IMR-90 (cell line): Measurements from ENCODE around the gene MAML3. TPM values are rescaled to one million over a fixed set of nuclear protein-coding genes. Genes with fewer than 3 reads are reported as not detected.

ENCODE experiments used
- ATAC-seq: fragments of 200-7000 bp; cut with Tn5 transposase; 2 replicates; pipeline ENCODE4 v1.9.1; 2020; ENCODE audit warnings: low read depth, mild to moderate bottlenecking, moderate library complexity
- BruUV-seq: library from RNA; stranded (reverse); fragments of 400-500 nt; replicated peaks from 2 replicates; lab custom pipeline; 2021; lab: Mats Ljungman, UMichigan
- CTCF ChIA-PET: fragments of 300-600 bp; formaldehyde crosslinking; extraction: SDS; loops from one replicate; lab custom pipeline; 2021; ENCODE audit warnings: antibody characterized with exemption; lab: Yijun Ruan, JAX
- POLR2A ChIA-PET: fragments of 300-600 bp; sonication (Branson Sonifier 250); formaldehyde crosslinking; loops from one replicate; lab custom pipeline; 2022; ENCODE audit warnings: antibody characterized with exemption; ENCODE audit not compliant: unreplicated experiment; lab: Charles Lee
- DNase-seq: peaks from one replicate; pipeline ENCODE4 v3.0.0; 2013
- H2AFZ ChIP-seq: replicated peaks from 2 replicates; pipeline ENCODE3; 2013; ENCODE audit warnings: low read length, mild to moderate bottlenecking; ENCODE audit not compliant: poor library complexity
- H2AK5ac ChIP-seq: 2 replicates; pipeline ENCODE4 v1.6.1; 2013; ENCODE audit warnings: low read depth, low read length, inconsistent platforms
- H2AK9ac ChIP-seq: replicated peaks from 2 replicates; pipeline ENCODE3; 2013; ENCODE audit warnings: mild to moderate bottlenecking, low read depth, low read length, moderate library complexity; ENCODE audit not compliant: poor library complexity
- H2BK120ac ChIP-seq: 2 replicates; pipeline ENCODE4 v1.6.1; 2013; ENCODE audit warnings: low read depth, low read length, inconsistent platforms
- H2BK15ac ChIP-seq: 3 replicates; pipeline ENCODE4 v1.6.1; 2013; ENCODE audit warnings: low read depth, low read length, inconsistent platforms
- H2BK20ac ChIP-seq: 2 replicates; pipeline ENCODE4 v1.6.1; 2013; ENCODE audit warnings: low read depth, mild to moderate bottlenecking, inconsistent platforms, low read length, moderate library complexity
- H2BK5ac ChIP-seq: 2 replicates; pipeline ENCODE4 v1.6.1; 2013; ENCODE audit warnings: mild to moderate bottlenecking, low read depth, low read length, inconsistent platforms; ENCODE audit not compliant: poor library complexity, severe bottlenecking
- H3K14ac ChIP-seq: replicated peaks from 2 replicates; pipeline ENCODE4 v1.6.1; 2013; ENCODE audit warnings: low read depth, low read length, inconsistent platforms
- H3K18ac ChIP-seq: 2 replicates; pipeline ENCODE4 v1.6.1; 2013; ENCODE audit warnings: low read depth, low read length, control low read depth
- H3K23ac ChIP-seq: 2 replicates; pipeline ENCODE4 v1.6.1; 2013; ENCODE audit warnings: low read depth, low read length, inconsistent platforms
- H3K27ac ChIP-seq: 2 replicates; pipeline ENCODE4 v1.5.1; 2013; ENCODE audit warnings: mild to moderate bottlenecking, control low read depth, low read length; ENCODE audit not compliant: insufficient read depth
- H3K27me3 ChIP-seq: 2 replicates; pipeline ENCODE4 v1.6.1; 2013; ENCODE audit warnings: low read length; ENCODE audit not compliant: control insufficient read depth, insufficient read depth
- H3K36me3 ChIP-seq: 2 replicates; pipeline ENCODE4 v1.6.1; 2013; ENCODE audit warnings: low read length, mixed read lengths; ENCODE audit not compliant: control insufficient read depth, insufficient read depth
- H3K4ac ChIP-seq: 2 replicates; pipeline ENCODE4 v1.6.1; 2013; ENCODE audit warnings: low read depth, low read length, inconsistent platforms
- H3K4me1 ChIP-seq: 2 replicates; pipeline ENCODE4 v1.6.1; 2013; ENCODE audit warnings: low read length, mixed read lengths; ENCODE audit not compliant: control insufficient read depth, insufficient read depth
- H3K4me2 ChIP-seq: 2 replicates; pipeline ENCODE4 v1.6.1; 2013; ENCODE audit warnings: low read depth, mild to moderate bottlenecking, control low read depth, low read length, moderate library complexity
- H3K4me3 ChIP-seq: 2 replicates; pipeline ENCODE4 v1.5.1; 2013; ENCODE audit warnings: low read depth, mild to moderate bottlenecking, control low read depth, low read length, moderate library complexity; ENCODE audit not compliant: insufficient read depth
- H3K56ac ChIP-seq: 2 replicates; pipeline ENCODE4 v1.6.1; 2013; ENCODE audit warnings: low read length, inconsistent platforms; ENCODE audit not compliant: insufficient read depth; ENCODE audit errors: extremely low read depth
- H3K79me1 ChIP-seq, 2 experiments: 2 replicates each; pipeline ENCODE4 v1.6.1; 2013; ENCODE audit warnings: low read length in 2 of 2, inconsistent platforms in 1 of 2, low read depth in 1 of 2
- H3K9ac ChIP-seq: 2 replicates; pipeline ENCODE4 v1.6.1; 2013; ENCODE audit warnings: low read depth, low read length, control low read depth
- H3K9me1 ChIP-seq: 2 replicates; pipeline ENCODE4 v1.6.1; 2013; ENCODE audit warnings: low read length, inconsistent platforms; ENCODE audit not compliant: insufficient read depth
- H3K9me3 ChIP-seq: 2 replicates; pipeline ENCODE4 v1.6.1; 2013; ENCODE audit warnings: low read length; ENCODE audit not compliant: control insufficient read depth, insufficient read depth
- H4K20me1 ChIP-seq: 2 replicates; pipeline ENCODE4 v1.6.1; 2013; ENCODE audit warnings: low read length, inconsistent platforms; ENCODE audit not compliant: insufficient read depth
- H4K5ac ChIP-seq: 2 replicates; pipeline ENCODE4 v1.6.1; 2013; ENCODE audit warnings: mild to moderate bottlenecking, low read depth, low read length, control low read depth
- H4K8ac ChIP-seq, 2 experiments: 2 replicates each; pipeline ENCODE4 v1.6.1; 2013; ENCODE audit warnings: low read depth in 2 of 2, low read length in 2 of 2, control low read depth in 1 of 2, inconsistent platforms in 1 of 2
- H4K91ac ChIP-seq: 2 replicates; pipeline ENCODE4 v1.6.1; 2013; ENCODE audit warnings: low read depth, low read length, inconsistent platforms; ENCODE audit not compliant: insufficient read depth
- BHLHE40 ChIP-seq: fragments of 150-350 bp; IDR thresholded peaks from 2 replicates; pipeline ENCODE4 v1.6.1; 2016; ENCODE audit warnings: mild to moderate bottlenecking, low read depth, low read length
- CEBPB ChIP-seq: IDR thresholded peaks from 2 replicates; pipeline ENCODE4 v1.6.1; 2012; ENCODE audit warnings: low read depth, low read length, improper control_type of control experiment
- CHD1 ChIP-seq: IDR thresholded peaks from 2 replicates; pipeline ENCODE4 v1.6.1; 2012; ENCODE audit warnings: low read depth, low read length, improper control_type of control experiment
- FOS ChIP-seq: fragments of 150-350 bp; IDR thresholded peaks from 2 replicates; pipeline ENCODE4 v1.6.1; 2016; ENCODE audit warnings: low read depth, low read length
- MAFK ChIP-seq: IDR thresholded peaks from 2 replicates; pipeline ENCODE4 v1.6.1; 2012; ENCODE audit warnings: low read depth, low read length, improper control_type of control experiment
- MAZ ChIP-seq: IDR thresholded peaks from 2 replicates; pipeline ENCODE4 v1.6.1; 2012; ENCODE audit warnings: low read depth, mild to moderate bottlenecking, low read length, improper control_type of control experiment, moderate library complexity, borderline replicate concordance
- MXI1 ChIP-seq: IDR thresholded peaks from 2 replicates; pipeline ENCODE4 v1.6.1; 2012; ENCODE audit warnings: low read depth, mild to moderate bottlenecking, low read length, moderate library complexity, borderline replicate concordance
- NFE2L2 ChIP-seq: fragments of 150-350 bp; IDR thresholded peaks from 2 replicates; pipeline ENCODE4 v1.6.1; 2016; ENCODE audit warnings: low read depth, mild to moderate bottlenecking, low read length
- POLR2A ChIP-seq: IDR thresholded peaks from 2 replicates; pipeline ENCODE4 v1.6.1; 2012; ENCODE audit warnings: mild to moderate bottlenecking, low read depth, low read length
- RAD21 ChIP-seq: IDR thresholded peaks from 2 replicates; pipeline ENCODE4 v1.6.1; 2012; ENCODE audit warnings: low read length, improper control_type of control experiment
- RCOR1 ChIP-seq: IDR thresholded peaks from 2 replicates; pipeline ENCODE4 v1.6.1; 2012; ENCODE audit warnings: mild to moderate bottlenecking, low read length, improper control_type of control experiment; ENCODE audit not compliant: insufficient replicate concordance
- RFX5 ChIP-seq: IDR thresholded peaks from 2 replicates; pipeline ENCODE4 v1.8.0; 2012; ENCODE audit warnings: low read depth, mild to moderate bottlenecking, low read length, moderate library complexity
- SMC3 ChIP-seq: fragments of 150-350 bp; IDR thresholded peaks from 2 replicates; pipeline ENCODE4 v1.6.1; 2016; ENCODE audit warnings: low read depth, mild to moderate bottlenecking, antibody characterized with exemption, low read length, moderate library complexity
- WGBS, 2 experiments: methylation state at CpG; one replicate each; pipeline versions ENCODE4 v1.1.5 to v1.1.7; 2013; ENCODE audit warnings: missing lambda C conversion rate in 2 of 2; ENCODE audit not compliant: insufficient read length in 1 of 2; ENCODE audit errors: extremely low coverage in 2 of 2; 5-methylcytosine and 5-hydroxymethylcytosine counted together
- dilution Hi-C: fragments of 300-500 bp; cut with HindIII; formaldehyde crosslinking; loops from one replicate; pipeline ENCODE4 v1.14.3; 2018; ENCODE audit warnings: low sequenced_read_pairs; ENCODE audit not compliant: unreplicated experiment
- in situ Hi-C: fragments of 300-500 bp; cut with MboI; formaldehyde crosslinking; loops from 3 replicates; pipeline ENCODE4 v1.14.3; 2019; ENCODE audit warnings: low sequenced_read_pairs, inconsistent platforms, mixed read lengths
- intact Hi-C: fragments of 100-400 bp; cut with micrococcal nuclease; formaldehyde crosslinking; loops from 2 replicates; pipeline ENCODE4 v1.10.0; 2022
- polyA plus RNA-seq, 3 experiments: library from polyadenylated mRNA; depleted of rRNA; stranded (reverse); fragments of >200 nt; gene quantifications; 2 replicates each; pipeline ENCODE4 v1.2.3, GENCODE V29; 2012; ENCODE audit warnings: low replicate concordance in 1 of 3
- total RNA-seq: library from RNA; depleted of rRNA; stranded (reverse); fragments of >200 nt; gene quantifications from 2 replicates; pipeline ENCODE4 v1.2.3, GENCODE V29; 2012
- TF ChIP-seq, protein P1 (sequence below): conservative IDR thresholded peaks from 2 replicates; pipeline ENCODE4 v1.5.1; 2012; ENCODE audit warnings: mild to moderate bottlenecking, low read depth, low read length, improper control_type of control experiment
- TF ChIP-seq, protein P2 (sequence below): fragments of 150-350 bp; IDR thresholded peaks from 2 replicates; pipeline ENCODE4 v1.6.1; 2017; ENCODE audit warnings: mild to moderate bottlenecking, antibody characterized with exemption, low read length, low read depth
- TF ChIP-seq, protein P3 (sequence below): fragments of 150-350 bp; IDR thresholded peaks from 2 replicates; pipeline ENCODE4 v1.6.1; 2016; ENCODE audit warnings: low read depth, mild to moderate bottlenecking, low read length, moderate library complexity, borderline replicate concordance

MAML3 gene
- total and polyA plus RNA-seq, 2 of the 4 experiments (the other 2 are of a cell fraction) = 0.90 to 1.7 TPM

DNA sequence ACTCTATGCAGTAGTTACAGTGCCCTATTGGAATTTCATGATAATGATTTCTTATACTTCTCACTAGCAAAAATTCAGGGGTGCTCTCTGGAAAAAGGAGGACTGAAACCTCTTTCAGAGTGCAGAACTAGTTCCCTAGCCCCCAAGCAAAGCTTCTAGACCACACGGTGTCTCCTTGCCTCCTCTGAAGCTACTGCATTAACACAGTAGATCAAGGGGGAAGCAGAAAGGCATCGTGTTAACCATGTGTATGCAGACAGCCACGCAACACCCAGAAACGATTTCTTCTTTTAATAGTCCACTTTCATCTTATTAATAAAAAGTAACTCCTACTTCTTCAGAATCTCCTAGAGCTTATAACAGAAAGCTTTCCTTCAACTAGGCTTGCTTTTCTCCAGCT lies 44.7 kb downstream of the MAML3 start:
- dilution Hi-C loops = no loop called here
- ATAC-seq (no peak), DNase-seq (no peak)
- in situ Hi-C loops = no loop called here
- H3K4me3 ChIP-seq = no peak overlapping the region
- BruUV-seq = no TSS peak
- no peak overlapping the region for H3K56ac ChIP-seq
- H4K5ac ChIP-seq = no peak overlapping the region
- peak overlapping the region; percentile 26; the same call in 1 of the 2 replicates for H2AK5ac ChIP-seq
- CTCF ChIA-PET = no interaction called here
- intact Hi-C loops = no loop called here
- H3K14ac ChIP-seq = no peak overlapping the region
- H3K9me3 ChIP-seq = no peaks in the 10 kb centered on the region
- no peak overlapping the region for H2BK20ac ChIP-seq
- no peaks in the 10 kb centered on the region for H3K27me3 ChIP-seq
- POLR2A ChIA-PET = interaction anchor here (0.6 kb wide), 1 partner anchor 11 kb away, joined by 5 read pairs; no protein-coding TSS in a partner anchor
- H3K4ac ChIP-seq = no peak overlapping the region
- no peak overlapping the region for H2BK120ac ChIP-seq
- H3K36me3 ChIP-seq = no peaks in the 10 kb centered on the region
- H3K9me1 ChIP-seq = peaks cover 10% of the 10 kb centered on the region
- no peak overlapping the region for H4K8ac ChIP-seq
- no peak overlapping the region for H3K18ac ChIP-seq
- no peak overlapping the region for H3K23ac ChIP-seq
- H2BK15ac ChIP-seq = no peak overlapping the region
- H2AFZ ChIP-seq = no peak overlapping the region
- no peak overlapping the region for H3K27ac ChIP-seq
- TF ChIP-seq, protein P1, sequence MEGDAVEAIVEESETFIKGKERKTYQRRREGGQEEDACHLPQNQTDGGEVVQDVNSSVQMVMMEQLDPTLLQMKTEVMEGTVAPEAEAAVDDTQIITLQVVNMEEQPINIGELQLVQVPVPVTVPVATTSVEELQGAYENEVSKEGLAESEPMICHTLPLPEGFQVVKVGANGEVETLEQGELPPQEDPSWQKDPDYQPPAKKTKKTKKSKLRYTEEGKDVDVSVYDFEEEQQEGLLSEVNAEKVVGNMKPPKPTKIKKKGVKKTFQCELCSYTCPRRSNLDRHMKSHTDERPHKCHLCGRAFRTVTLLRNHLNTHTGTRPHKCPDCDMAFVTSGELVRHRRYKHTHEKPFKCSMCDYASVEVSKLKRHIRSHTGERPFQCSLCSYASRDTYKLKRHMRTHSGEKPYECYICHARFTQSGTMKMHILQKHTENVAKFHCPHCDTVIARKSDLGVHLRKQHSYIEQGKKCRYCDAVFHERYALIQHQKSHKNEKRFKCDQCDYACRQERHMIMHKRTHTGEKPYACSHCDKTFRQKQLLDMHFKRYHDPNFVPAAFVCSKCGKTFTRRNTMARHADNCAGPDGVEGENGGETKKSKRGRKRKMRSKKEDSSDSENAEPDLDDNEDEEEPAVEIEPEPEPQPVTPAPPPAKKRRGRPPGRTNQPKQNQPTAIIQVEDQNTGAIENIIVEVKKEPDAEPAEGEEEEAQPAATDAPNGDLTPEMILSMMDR = no peak
- TF ChIP-seq CEBPB = no peak
- TF ChIP-seq RAD21 = no peak
- TF ChIP-seq MXI1 = no peak
- no peak for TF ChIP-seq RCOR1
- no peak for TF ChIP-seq NFE2L2
- TF ChIP-seq, protein P2, sequence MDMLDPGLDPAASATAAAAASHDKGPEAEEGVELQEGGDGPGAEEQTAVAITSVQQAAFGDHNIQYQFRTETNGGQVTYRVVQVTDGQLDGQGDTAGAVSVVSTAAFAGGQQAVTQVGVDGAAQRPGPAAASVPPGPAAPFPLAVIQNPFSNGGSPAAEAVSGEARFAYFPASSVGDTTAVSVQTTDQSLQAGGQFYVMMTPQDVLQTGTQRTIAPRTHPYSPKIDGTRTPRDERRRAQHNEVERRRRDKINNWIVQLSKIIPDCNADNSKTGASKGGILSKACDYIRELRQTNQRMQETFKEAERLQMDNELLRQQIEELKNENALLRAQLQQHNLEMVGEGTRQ = no peak
- TF ChIP-seq MAZ = no peak
- no peak for TF ChIP-seq SMC3
- no peak for TF ChIP-seq RFX5
- TF ChIP-seq FOS = no peak
- TF ChIP-seq MAFK = no peak
- TF ChIP-seq BHLHE40 = no peak
- TF ChIP-seq, protein P3, sequence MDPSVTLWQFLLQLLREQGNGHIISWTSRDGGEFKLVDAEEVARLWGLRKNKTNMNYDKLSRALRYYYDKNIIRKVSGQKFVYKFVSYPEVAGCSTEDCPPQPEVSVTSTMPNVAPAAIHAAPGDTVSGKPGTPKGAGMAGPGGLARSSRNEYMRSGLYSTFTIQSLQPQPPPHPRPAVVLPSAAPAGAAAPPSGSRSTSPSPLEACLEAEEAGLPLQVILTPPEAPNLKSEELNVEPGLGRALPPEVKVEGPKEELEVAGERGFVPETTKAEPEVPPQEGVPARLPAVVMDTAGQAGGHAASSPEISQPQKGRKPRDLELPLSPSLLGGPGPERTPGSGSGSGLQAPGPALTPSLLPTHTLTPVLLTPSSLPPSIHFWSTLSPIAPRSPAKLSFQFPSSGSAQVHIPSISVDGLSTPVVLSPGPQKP = no peak
- no peak for TF ChIP-seq CHD1
- TF ChIP-seq POLR2A = no peak
- H2BK5ac ChIP-seq = no peak overlapping the region
- no peak overlapping the region for H3K4me2 ChIP-seq
- H4K91ac ChIP-seq = no peak overlapping the region
- peaks cover 10% of the 10 kb centered on the region for H3K4me1 ChIP-seq
- no CpG with 5 or more reads among the region's 4 CpGs for whole genome bisulfite sequencing, 2 experiments
- H3K9ac ChIP-seq = no peak overlapping the region
- H4K20me1 ChIP-seq = no peaks in the 10 kb centered on the region
- peaks cover 12 to 22% of the 10 kb centered on the region in 2 experiments; a peak in 3 of 4 replicates for H3K79me1 ChIP-seq
- H2AK9ac ChIP-seq = no peak overlapping the region
